Fibroblast of mammary gland (primary cell): ENCODE data around the gene MED16.
"Not testable (repeated sequence)": the region's sequence is repeated elsewhere in the genome, so short reads cannot be mapped to it uniquely, and the experiment has no call there.

Experiments
- DNase-seq: peaks from one replicate; pipeline ENCODE4 v3.0.0-alpha.2; 2010; ENCODE audit warnings: low read depth
- H3K4me3 ChIP-seq: 2 replicates; pipeline ENCODE4 v1.5.1; 2011; ENCODE audit warnings: low read depth, mild to moderate bottlenecking, low read length, moderate library complexity; ENCODE audit not compliant: control insufficient read depth
- CTCF ChIP-seq: conservative IDR thresholded peaks from 2 replicates; pipeline ENCODE4 v1.5.1; 2011; ENCODE audit warnings: low read depth, low read length, inconsistent platforms; ENCODE audit not compliant: control insufficient read depth, insufficient read depth

The MED16 gene

DNA sequence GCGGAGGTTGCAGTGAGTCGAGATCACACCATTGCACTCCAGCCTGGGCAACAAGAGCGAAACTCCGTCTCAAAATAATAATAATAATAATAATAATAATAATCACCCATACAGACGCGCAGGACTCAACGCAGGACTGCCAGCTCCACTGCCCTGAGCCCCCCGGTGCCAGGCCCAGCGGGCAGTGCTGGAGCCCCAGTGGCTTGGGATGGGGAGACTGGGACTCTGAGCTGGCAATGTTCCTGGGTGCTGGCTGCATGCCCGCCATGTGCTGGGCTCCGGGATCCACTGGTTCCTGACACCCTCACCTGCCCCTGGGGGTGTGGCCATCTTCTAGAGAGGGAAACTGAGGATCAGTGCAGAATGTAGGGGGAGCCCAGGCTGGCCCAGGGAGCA, 65.7 kb downstream of the MED16 start:
- TF ChIP-seq CTCF, result no peak
- DNase-seq, result no peak
- no peak overlapping the region for H3K4me3 ChIP-seq

DNA sequence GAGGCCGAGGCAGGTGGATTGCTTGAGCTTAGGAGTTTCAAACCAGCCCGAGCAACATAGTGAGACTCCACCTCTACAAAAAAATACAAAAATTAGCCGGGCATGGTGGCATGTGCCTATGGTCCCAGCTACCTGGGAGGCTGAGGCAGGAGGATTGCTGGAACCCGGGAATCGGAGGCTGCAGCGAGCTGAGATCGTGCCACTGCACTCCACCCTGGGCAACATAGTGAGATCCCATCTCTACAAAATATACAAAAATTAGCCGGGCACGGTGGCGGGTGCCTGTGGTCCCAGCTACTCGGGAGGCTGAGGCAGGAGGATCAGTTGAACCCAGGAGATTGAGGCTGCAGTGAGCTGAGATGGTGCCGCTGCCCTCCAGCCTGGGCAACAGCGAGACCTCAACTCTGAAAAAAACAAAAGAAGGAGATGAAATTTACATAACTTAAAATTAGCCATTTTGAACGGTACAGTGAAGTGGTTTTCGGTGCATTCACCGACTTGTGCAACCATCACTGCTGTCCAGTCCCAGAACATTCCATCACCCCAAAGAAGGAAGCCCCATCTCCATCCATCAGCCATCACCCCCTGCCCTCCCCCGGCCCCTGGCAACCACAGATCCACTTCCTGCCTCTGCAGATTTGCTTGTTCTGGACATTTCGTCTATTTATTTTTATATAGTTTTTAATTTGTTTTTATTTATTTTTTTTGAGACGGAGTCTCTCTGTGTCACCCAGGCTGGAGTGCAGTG, 66.9 kb downstream of the MED16 start:
- no peak for TF ChIP-seq CTCF
- H3K4me3 ChIP-seq, result no peak overlapping the region
- no peak for DNase-seq

DNA sequence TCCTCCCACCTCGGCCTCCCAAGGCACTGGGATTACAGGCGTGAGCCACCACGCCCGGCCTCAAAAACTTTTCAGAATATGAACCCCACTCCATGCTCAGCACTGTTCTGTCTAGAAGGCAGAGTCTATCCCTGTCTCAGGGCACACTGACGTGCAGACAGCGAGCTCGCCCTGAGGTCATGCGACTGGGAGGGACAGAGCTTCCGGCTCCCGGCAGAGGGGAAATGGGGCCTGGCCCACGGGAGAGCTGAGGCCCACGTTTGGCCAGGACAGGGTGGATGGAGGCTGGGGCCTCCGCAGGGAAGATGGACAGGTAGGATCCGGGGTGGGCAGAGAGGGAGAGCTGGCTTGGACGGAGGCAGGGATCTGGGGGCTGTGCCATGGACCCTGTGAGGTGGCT, 68.1 kb downstream of the MED16 start:
- H3K4me3 ChIP-seq, result no peak overlapping the region
- TF ChIP-seq CTCF, result no peak
- DNase-seq, result no peak

DNA sequence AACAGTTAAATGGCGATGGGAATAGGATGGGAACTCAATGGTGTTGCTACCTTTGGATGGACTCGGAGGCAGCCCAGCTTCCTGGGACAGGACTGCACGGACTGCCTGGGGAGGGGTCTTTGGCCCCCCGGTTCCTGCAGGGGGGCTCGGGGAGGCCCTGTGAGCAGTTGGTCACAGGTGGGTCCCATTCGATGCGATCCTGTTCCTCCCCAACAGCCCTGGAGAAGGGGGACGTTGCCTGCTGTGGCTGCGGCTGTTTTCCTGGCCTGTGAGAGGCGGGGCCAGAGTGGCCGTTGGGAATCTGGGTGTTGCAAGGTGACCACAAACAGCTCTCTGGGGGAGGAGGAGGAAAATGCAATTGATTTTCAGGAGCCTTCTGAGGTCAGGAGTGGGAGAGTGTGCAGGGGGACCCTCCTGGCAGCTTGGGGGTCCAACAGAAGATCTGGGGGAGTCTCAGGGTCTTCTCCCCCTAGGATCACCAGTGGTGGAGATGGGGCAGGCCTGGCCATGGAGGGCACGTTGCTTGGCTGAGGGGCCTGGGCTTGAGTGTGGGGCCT, 69.3 kb downstream of the MED16 start:
- no peak overlapping the region for H3K4me3 ChIP-seq
- no peak for DNase-seq
- no peak for TF ChIP-seq CTCF

- H3K4me3 ChIP-seq, result no peak within 1 kb of the TSS
- no peak for DNase-seq
- no peak for TF ChIP-seq CTCF
Observed at GRCh38 chr19:821825-822503, 71.0 kb downstream of the MED16 start, which contains the start of gene PLPPR3. Gene PLPPR3, minus strand, starts transcription at chr19:821955. Its CDS starts 396 bp downstream, at chr19:821559.

DNA sequence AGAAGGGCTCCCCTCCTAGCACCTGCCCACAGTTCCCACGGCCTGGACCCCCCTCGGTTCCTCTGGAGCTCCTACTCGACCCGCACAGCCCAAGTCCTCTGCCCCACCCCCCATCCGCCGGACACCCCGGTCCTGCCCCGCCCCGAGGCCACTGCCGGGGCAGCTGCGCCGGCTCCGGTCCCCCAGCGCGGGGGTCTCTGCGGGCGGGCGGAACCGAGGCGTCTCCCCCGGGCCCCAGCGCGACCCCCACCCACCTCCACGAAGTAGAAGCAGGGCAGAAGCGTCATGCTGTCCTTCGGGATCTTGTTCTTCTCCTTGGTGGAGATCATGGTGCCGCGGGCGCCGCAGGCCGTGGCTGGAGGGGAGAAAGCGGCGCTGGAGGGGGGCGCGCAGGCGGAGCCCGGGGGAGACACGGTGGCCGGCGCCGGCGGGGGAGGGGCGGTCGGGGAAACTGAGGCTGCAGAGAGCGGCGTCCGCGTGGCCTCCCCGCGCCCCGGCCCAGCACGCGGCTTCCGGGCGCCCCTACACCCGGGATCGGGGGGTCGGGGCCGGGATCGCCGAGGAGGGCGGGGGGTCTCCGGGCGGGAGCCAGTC, 71.7 kb downstream of the MED16 start:
- DNase-seq, result no peak
- TF ChIP-seq CTCF, result no peak
- no peak overlapping the region for H3K4me3 ChIP-seq

- not testable (repeated sequence) for H3K4me3 ChIP-seq, DNase-seq
Observed at GRCh38 chr19:820212-820611, 72.8 kb downstream of the MED16 start.
